Heart left ventricle (tissue), 13 donors: ENCODE results near the gene TDRD10.

ENCODE experiments used
- POLR2A ChIP-seq, 2 donors: fragments of 450-650 bp; IDR thresholded peaks; one replicate each; pipeline ENCODE4 v1.6.1; 2017; ENCODE audit warnings: antibody characterized with exemption in 2 of 2, mild to moderate bottlenecking in 2 of 2, moderate library complexity in 2 of 2
- TF ChIP-seq, protein P1 (sequence below), 12 donors: fragments of 200-600 bp; sonication (generic) in 4 of 12; IDR thresholded peaks; one replicate each; pipeline versions ENCODE4 v1.5.0 to v1.8.0; 2018 to 2022; ENCODE audit warnings: antibody characterized with exemption in 12 of 12, mild to moderate bottlenecking in 5 of 12
- donor health status: ischemic (EF 13 %, LVEDD 7.1; RV severe dilation, severe dysfunction).
- donor health status: DM: no; HTN: yes; CAD: no.
- donor health status: DM: no; HTN: no; CAD: no.
- donor health status: ischemic (EF 25% LVEDD 6.9; RV normal size, moderate dysfunction).
- donor health status: ischemic (EF 25% LVEDD 5.7; RV mildly dilated, moderate dysfunction).
- donor health status: ischemic (EF 35%, LVEDD 5.7; RV mildly dilated, moderate dysfunction).
- donor health status: nonischemic (EF 11% LVEDD 7.7; RV severe dilation, severe dysfunction).
- donor health status: DM: yes; HTN: yes; CAD: no.
- donor health status: PGD.
- donor health status: ischemic (EF 29% LVEDD 5.4; RV normal size, mild dysfunction).
- donor health status: nonischemic (EF 23%, LVEDD 6.1; RV moderate dilation, normal function).

DNA sequence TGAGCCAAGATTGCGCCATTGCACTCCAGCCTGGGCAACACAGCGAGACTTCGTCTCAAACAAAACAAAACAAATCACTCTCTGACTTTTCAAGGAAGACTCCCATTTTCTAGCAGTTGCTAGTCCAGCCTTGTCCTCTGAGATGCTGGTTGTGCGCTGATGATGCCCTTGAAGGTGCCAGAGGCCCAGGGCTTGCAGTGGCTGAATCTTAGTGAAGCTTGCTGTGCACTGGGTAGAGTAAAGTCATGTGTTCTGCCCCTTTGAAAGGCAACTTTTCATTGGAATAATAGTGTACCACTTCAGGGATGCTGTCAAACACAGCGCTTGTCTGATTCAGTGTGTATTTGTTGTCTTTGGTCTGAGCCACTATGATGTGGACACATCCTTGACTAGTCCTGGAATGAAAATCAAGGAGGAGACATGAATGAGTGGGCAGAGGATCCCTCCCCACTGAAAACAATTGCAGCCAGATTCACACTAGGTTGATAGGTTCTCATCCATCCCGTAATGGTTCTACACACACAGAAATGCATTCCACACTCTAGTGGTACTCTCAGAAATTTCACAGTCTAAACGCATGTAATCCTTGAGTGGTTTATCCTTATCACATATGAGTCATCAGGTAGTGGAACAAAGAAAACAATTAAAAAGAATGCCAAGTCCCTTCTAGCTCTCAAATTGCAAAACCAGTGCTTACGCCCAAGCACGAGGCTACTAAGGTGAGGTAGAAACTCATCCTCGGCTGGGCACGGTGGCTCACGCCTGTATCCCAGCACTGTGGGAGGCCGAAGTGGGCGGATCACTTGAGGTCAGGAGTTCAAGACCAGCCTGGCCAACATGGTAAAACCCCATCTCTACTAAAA, 17.8 kb upstream of the TDRD10 start:
- TF ChIP-seq POLR2A (IDR thresholded peaks at IDR 0.05), result no peak
- TF ChIP-seq, protein P1, sequence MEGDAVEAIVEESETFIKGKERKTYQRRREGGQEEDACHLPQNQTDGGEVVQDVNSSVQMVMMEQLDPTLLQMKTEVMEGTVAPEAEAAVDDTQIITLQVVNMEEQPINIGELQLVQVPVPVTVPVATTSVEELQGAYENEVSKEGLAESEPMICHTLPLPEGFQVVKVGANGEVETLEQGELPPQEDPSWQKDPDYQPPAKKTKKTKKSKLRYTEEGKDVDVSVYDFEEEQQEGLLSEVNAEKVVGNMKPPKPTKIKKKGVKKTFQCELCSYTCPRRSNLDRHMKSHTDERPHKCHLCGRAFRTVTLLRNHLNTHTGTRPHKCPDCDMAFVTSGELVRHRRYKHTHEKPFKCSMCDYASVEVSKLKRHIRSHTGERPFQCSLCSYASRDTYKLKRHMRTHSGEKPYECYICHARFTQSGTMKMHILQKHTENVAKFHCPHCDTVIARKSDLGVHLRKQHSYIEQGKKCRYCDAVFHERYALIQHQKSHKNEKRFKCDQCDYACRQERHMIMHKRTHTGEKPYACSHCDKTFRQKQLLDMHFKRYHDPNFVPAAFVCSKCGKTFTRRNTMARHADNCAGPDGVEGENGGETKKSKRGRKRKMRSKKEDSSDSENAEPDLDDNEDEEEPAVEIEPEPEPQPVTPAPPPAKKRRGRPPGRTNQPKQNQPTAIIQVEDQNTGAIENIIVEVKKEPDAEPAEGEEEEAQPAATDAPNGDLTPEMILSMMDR (IDR thresholded peaks at IDR 0.05), result no peak
